DOHH2 (cell line): Measurements from ENCODE around the gene GDF7.

Experiments used
- CTCF ChIP-seq: fragments of 200-600 bp; sonication (generic); IDR thresholded peaks from one replicate; pipeline ENCODE4 v1.5.1; 2014; ENCODE audit warnings: antibody characterized with exemption, mild to moderate bottlenecking, low read depth, low read length; ENCODE audit not compliant: poor library complexity, severe bottlenecking
- EZH2phosphoT487 ChIP-seq: fragments of 200-600 bp; sonication (generic); IDR thresholded peaks from 2 replicates; pipeline ENCODE4 v1.6.1; 2017; ENCODE audit warnings: borderline replicate concordance, mild to moderate bottlenecking, antibody characterized with exemption, low read length, moderate library complexity, mixed read lengths

- TF ChIP-seq CTCF (no peak), EZH2phosphoT487 (no peak)
Measured at GRCh38 chr2:20648831-20649230, 18.1 kb upstream of the GDF7 start.
